HG03064 (cell line): ENCODE results near the gene IGFBP2.

Source experiments
- ATAC-seq: cut with Tn5 transposase; IDR thresholded peaks from one replicate; pipeline ENCODE4 v1.9.1; 2021; ENCODE audit warnings: low read depth; ENCODE audit not compliant: unreplicated experiment

Gene IGFBP2

DNA sequence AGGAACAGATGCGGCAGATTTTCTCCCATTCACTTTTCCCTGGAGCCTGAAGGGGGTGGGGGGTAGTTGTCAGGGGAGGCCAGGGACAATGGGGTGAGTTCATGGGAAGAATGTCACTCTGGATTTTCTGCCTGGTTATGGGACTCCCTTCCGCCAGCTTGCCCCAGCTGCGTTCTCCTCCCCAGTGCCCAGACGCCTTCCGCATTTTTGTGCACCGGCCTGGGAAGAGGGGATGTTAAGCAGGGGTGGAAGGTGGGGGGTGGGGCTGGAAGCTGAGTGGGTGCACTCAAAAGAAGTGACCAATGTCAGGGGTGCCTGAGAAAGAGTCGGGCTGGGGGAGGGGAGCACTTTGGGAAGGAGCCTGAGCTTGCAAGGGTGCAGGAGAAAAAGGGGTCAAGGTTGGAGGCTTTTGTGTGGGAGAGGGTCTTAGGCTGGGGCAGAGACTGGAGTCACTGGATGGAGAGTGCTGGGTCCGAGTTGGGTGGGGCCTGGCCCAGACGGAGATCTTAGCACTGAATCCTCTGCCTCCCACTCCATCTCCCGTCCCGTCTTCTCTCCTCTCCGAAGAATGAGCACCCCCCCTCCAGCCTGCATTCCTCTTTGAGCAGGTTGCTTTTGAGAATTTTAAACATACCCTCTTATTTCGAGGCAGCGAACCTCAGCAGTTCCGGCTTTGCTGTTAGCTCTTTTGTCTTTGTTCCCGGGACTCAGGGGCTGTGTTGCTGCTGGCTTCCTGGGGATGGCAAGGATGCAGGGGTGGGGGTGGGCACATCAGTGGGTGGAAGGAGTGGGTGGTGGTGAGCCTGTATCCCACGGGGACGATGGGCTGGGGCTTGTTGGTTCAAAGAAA is 2.7 kb downstream of the IGFBP2 start:
- no peak for ATAC-seq

DNA sequence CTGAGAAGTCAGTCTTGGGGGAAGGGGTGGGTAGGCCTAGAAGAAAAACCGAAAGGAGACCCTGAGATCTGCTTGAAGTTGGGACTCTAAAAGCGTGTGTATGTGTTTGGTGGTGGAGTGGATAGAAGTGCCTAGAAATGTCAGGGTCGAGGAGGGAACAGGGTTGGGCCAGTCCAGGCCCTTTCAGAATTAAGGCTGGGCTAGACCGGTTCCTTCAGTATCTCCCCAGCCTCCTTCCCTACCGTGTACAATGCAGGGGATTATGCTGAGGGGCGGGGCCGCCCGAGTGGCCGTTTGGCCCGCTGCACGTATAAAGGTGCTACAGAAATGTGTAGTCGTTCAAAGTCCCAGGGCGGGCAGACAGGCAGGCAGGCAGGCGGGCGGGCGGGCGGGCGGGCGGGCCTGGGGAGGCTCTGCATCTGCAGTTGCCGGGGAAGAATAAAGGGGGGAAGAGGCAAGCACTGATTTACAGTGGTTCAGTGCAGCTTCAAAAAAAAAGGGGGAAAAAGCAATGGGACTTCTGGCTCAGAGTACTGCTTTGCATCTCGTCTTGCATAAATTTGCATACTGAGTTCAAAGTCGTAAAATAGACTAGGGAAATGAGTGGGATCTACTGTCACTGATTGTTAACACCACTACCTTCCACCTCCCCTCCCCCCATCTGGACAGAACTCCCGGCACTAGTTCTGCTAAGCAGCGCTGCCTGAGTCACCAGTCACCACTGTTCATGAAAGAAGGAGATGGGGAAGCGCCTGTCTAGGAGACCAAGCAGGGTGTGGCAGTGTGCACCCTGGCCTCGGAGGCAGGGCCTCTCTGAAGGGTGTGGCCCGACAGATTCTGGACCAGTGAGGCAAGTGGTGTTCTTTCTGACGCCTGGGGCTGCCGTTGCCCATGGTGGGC is 3.6 kb downstream of the IGFBP2 start:
- ATAC-seq, result no peak

DNA sequence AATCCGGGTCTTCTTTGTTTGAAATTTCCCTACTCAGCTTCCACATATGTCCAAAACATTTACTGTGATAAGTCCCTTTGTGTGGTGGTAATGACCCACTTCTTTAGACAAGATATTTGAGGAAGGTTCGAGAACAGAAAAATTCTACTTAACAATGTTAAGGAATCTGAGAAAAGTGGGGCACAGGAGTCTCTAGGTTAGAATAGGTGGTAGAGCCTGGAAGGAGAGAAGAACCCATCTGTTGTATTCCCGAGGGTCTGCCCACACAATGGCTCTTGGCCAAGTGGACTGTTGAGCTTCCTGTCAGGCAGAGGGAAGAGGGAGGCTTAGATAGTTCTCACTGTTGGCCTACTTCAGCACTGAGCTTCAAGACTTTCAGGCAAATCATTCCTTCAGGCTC is 4.3 kb downstream of the IGFBP2 start:
- ATAC-seq, result no peak

DNA sequence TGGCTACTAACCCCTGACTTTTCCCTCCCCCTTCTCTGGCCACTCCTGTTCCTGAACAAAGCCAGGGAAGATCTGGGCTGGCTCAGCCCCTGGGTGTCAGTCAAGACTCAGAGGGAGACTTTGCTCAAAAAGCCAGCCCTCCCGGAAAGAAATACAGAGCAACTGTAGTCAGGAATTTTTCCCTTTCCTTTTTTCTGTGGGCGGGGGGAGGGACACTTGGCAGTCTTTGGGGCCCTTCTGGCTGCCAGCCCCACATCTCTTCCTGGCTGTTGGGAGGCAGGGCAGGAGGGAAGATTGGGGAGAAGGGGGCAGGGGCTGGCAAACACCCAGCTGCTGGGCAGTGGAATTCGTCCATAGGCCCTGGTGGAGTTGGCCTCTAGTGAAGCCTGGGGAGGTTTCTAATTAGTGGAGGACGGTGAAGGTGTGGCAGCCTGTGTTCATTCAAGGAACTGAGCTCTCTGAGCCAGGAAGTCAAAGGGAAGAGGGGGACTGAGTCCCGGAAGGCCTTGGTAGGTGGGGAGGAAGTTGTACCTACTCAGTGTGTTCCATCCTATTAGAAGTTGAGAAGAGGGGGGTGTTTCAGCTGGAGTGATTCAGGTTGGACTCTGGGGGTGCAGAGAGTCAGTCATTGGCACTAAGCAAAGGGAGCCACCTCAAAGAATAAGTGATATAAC is 10.9 kb downstream of the IGFBP2 start:
- ATAC-seq, result no peak

DNA sequence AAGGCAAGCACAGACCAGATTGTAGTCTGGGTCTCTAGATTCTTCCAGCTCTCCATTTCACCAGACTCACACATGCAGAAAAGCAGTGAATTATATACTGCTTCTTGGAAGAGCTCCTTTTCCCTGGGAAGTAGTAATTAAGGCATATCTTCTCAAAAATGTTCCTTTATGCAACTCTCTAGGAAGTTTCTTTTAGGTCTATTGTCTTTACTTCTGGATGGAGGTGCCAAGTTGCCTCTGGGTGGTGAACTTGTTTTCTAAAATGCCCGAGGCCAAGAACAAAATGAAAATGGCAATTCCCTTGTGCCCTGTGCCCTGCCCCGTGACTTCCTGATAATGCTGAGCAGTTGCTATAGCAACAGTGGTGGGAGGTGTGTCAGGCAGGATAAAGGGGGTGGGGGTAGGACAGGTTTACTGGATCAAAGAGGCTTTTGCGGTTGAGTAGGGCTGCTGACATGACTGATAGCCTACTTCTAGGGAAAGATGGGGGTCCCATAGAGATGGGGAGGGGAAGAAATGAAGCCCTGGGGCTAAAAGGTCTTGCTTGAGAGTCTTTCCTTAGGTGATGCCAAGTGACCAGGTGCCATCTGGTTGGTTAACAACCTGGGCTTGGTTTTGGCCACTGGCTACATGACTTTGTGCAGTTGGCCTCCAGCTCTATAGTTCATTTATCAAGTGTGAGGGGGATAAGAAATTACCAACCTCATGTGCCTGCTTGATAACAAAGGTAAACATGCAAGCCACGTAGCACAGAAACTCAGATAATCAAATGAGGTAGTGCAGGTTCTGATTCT is 11.8 kb downstream of the IGFBP2 start:
- ATAC-seq, result no peak

DNA sequence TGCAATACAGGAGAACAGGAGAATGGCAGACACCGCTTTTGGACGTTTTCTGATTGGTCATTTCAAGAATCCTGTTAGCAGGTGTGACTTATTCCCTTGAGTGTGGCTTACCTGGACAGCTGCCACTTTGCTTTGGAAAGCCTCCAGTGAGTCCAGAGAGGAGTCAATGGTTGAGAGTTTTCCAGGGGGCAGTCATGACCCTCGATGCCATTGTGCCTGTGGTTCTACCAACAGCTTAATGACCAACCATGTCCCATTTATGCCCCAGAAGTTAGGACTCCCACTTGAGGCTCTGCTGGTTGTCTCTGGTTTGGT is 12.4 kb downstream of the IGFBP2 start:
- no peak for ATAC-seq

DNA sequence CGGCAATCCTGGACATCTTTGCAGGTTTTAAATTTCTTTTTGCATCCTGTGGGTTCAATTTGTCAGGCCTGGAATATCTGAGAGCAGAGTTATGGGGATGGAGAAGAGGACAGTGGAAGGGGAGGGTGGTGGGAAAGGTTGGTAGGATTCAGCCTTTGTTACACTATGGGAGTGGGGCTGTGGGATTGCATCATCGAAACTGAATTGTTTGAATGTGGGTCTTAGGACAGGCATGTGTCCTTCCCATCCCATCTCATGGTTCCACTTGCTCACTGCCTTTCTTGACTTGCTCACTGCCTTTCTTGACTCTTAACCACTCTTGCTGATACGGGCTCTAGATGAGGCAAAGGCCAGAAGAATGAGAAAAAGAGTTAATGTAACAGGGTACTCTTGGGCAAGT is 12.9 kb downstream of the IGFBP2 start:
- no peak for ATAC-seq

DNA sequence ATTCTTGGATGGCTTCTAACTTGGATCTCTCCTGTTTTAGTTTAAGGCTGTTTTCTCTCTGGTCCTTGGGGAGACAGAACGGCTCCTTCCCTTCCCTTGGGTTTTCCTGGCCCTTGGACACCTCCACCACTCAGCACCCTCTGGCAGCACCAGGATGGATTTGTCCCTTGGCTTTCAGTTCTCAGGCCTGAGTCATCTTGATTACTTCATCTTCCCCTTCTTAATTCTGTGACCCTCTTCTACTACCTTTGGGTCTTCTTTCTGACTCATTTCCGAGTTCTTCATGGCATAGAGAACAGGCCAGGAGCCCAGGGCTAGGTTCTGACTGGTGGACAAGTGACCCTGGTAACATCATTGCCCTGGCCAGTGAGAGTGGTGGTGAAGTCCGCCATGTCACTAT is 14.9 kb downstream of the IGFBP2 start:
- no peak for ATAC-seq

DNA sequence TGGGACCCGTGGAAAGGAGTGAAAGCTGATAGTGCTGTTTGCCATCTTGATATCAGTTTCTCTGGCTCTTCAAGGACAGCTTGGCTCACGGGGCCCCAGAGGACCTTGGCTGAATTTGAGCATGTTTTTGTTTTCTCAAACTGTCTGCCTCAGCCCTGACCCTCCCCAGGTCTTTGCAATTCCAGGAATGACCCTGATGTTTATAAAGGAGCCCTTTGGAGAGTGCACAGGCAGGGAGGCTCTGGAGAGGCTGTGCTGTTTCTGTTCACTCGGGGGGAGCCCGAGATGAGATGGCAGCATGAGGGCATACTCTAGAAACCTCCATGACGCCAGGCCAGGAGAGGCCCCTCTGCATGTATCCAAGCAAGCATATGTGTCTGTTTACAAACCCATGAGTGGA is 16.4 kb downstream of the IGFBP2 start:
- no peak for ATAC-seq

DNA sequence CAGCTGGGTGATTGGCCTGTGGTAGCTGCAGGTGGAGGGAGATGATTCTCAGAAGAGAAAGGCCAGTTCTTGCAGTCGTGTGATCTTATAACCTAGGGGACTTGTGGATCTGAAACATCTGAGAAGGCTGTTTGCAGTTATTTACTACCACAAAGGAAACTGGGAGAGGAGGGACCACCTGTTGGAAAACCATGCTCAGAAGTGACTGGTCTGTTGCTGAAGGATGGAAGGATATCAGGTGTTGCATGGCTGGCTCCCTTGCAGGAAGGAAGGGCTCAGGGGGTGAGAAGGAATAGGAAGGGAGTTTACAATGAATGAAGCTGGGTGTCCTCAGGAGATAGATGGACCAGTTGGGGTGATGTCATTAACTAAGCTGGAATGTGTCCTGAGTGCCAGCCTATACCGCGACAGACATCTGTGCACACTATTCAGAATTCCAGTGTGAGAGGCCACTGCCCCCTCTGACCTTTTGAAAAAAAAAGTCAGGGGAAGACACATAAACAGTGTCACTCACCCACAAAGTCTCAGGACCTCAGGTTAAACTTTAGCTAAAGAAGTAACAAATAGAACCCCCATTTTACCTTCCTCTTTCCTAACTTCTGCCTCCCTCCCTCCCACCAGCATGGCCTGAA is 17.5 kb downstream of the IGFBP2 start:
- no peak for ATAC-seq

DNA sequence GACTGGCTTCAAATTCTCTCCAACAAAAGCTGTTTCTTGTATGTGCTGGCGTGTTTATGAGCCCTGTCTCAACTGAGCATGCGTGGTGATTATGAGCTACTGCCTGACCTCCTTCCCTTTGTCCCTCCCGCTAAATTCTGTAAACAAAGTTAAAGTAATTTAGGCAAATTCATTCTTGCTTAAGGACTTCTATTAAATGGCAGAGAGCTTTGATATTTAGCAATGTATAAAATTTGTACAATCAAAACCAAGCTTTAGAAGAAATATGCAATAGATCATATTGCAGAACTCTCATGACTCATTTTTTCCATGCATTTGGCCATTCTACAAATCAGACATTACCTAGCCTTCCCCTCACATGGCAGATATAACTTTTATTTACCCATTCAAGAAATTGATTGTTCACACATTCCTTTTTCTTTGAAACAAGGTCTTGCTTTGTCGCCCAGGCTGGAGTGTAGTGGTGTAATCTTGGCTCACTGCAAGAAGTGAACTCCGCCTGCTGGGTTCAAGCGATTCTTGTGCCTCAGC is 18.2 kb downstream of the IGFBP2 start:
- no peak for ATAC-seq

DNA sequence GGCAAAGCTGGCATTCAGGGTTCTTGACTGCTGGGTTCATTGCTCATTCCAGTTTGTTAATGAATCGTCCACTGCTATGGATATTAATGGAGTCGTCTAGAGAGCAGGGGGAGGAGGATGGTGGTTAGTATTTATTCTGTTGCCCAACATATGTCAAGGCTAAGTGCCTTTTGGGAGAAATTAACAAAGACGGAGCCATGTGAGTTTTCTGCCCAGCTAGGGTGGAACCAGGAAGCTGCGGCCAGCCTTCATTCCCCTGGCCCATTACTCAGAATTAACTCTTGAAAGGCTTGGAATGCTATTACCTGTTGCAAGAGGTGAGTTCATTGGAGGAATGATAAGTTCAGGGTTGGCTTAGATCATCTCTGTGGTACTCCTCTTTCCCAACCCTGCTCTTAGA is 19.3 kb downstream of the IGFBP2 start:
- ATAC-seq, result no peak

DNA sequence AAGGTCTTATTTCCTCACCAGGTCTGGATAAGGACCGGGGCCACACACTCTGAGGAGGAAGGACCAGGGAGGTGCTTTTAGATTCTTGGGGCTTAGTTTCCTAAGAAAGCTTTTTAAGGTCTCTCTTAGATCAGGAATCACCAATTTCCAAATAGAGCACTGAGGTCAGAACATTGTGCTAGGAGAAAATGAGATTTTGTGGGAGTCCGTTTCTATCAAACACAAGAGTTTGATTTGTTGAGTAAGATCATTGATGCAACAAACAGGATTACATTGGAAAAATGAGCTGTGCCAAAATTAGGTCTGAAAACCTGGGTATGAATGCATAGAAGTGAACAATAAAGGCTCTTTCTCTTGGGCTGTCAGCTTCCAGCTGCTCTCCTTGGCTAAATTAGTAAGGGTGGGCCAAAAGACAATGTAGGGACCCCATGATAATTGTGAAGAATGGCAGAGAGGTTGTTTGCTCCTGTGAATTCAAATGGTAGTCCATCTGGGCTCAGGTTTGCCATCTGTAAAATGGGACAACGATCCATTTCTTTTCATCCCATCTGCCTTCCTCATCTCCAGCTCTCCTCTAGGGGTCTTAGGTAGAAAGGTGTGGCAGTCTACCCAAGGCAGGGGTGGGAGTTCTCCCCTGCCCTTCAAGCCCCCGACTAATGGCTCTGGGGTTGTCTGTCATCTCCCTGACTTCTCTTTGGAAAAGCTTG is 20.0 kb downstream of the IGFBP2 start:
- ATAC-seq, result no peak

DNA sequence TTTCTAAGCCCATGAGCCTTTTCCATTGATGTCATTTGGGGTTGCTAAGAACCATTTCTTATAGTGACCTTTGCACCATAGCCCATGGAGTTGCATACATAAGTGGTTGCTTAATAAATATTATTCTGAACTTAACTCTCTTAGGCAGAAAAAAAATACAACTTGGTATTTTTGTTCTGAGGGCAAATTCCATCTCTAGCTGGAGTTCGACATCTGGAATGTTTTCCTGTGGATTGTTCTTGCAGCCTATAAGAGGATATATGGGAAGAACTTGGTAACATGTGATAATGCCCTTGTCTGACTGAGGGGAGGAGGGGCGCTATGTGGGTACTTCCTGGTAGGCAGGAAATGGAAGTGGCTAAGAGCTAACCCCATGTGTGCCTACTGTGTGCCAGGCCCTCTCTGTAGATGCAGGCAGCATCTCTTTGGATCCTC is 20.7 kb downstream of the IGFBP2 start:
- no peak for ATAC-seq

DNA sequence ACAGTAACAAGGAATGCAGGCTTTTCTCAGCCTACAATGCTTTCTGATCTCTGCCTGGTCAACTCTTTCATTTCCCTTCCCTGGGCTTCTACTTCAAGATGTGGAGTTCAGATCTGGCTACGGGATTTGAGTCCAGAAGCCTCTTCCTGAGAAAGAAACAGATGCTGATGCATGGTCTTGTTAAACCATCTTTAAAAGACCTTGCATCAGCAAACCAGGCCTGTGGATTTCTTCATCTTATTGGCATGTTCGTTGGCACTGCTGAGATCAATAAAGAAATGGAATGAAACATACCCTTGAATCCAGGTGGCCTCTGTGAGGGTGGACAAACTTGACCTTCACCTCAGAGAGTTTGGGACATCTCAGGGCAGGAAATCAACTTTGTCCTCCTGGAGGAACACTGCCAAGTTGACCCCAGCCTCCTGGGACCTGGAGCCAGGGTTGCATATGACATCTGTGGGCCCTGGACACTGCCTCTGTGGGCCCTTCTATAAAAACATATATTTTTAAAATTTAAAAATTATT is 21.4 kb downstream of the IGFBP2 start:
- no peak for ATAC-seq

DNA sequence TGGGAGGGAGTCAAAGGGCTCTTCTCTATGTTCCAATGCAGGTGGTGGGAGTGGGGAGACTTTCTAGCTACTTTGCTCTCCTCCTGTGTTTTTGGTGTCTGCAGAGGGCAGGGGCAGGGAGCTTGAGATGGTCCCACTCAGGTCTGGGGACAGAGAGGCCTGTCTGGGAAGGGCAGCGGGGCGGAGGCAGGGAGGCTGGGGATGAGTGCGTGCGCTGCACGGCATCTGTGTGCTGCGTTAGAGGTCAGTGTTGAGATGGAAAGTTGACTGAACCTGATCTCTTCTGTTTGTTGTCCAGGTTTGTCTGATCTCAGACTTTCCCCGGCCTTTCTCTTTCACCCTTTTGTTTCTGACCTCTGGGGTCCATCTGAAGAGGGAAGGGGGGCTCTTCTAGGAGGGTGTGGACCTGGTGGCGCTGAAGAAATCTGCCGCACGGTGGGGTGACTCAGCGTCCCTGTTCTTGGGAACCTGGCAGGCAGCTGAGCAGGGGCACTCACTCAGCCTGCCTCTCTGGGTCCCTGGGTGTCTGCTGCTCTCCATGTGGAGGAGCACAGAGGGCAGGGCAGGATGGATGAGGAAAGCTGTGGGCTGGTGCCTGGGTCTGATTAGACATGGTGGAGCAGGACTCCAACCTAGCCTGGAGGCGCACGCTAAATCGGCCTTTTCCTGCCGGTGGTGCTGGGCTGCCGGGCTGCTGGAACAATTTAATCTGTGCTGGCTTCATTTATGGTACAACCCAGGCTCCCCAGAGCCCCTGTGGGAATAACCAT is 24.1 kb downstream of the IGFBP2 start:
- ATAC-seq, result no peak

DNA sequence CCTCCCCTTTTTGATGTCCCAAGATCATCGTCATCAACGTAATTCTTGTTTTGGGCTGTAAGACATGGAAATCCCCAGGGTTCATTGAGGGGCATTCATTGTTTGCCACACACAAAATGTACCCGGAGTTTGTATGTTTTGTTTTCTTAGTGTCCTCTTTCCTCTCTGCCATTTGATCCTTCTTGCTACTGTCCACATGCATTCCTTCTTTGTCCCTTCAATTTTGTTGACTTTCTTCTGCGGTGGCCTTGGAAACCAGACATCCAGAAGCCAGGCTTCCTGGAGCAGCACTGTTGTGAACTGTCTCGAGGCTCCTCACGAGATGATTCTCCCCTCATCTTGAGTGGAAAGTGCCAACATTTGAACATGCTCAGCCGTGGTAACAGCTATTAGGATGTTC is 24.8 kb downstream of the IGFBP2 start:
- ATAC-seq, result no peak

DNA sequence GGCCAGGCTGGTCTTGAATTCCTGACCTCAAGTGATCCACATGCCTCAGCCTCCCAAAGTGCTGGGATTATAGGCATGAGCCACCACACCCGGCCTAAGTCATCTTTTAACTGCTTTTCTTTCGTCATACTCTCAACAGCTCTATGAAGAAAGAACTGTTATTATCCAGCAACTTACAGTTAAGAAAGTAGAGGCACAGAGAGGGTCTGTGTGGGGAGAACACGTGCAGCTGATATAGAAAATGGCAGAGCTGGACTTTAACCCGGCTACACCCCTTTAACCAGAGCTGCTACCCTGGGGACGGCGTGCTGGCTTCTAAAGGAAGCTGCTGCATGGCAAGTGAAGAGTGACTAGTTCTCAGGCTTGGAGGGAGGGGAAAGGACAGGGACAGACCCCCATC is 25.5 kb downstream of the IGFBP2 start:
- ATAC-seq, result no peak
